H1 (cell line): Measurements from ENCODE around the gene ARMC7. TPM values are rescaled to one million over a fixed set of nuclear protein-coding genes. Genes with fewer than 3 reads are reported as not detected.
A peak's percentile ranks its signal among the peaks of the same experiment; 100 is the strongest.

Experiments used
- CTCF ChIA-PET: fragments of 300-600 bp; sonication (Branson Sonifier 250); formaldehyde crosslinking; loops from one replicate; lab custom pipeline; 2021; ENCODE audit not compliant: partially characterized antibody; lab: Charles Lee
- POLR2A ChIA-PET: fragments of 300-600 bp; sonication (Branson Sonifier 250); formaldehyde crosslinking; loops from one replicate; lab custom pipeline; 2021; ENCODE audit warnings: inconsistent platforms; ENCODE audit not compliant: partially characterized antibody; lab: Charles Lee
- DNase-seq, 2 experiments: peaks; one replicate each; pipeline versions ENCODE4 v3.0.0 to v3.0.0-alpha.2; 2010 to 2022; ENCODE audit warnings: low spot score in 2 of 2, low read depth in 1 of 2, mixed read lengths in 1 of 2
- FAIRE-seq: peaks from 2 replicates; lab custom pipeline; 2011; peaks lifted over from hg19 to GRCh38; lab: Jason Lieb, UNC
- H2AFZ ChIP-seq: 2 replicates; pipeline ENCODE4 v1.8.1; 2012; ENCODE audit warnings: low read length, inconsistent platforms
- H2AK5ac ChIP-seq: 2 replicates; pipeline ENCODE4 v1.6.1; 2013; ENCODE audit warnings: low read depth, low read length
- H2BK120ac ChIP-seq: replicated peaks from 2 replicates; pipeline ENCODE3; 2013; ENCODE audit warnings: low read depth, low read length, inconsistent platforms
- H2BK12ac ChIP-seq: 2 replicates; pipeline ENCODE4 v1.6.1; 2013; ENCODE audit warnings: low read depth, low read length
- H2BK15ac ChIP-seq: 2 replicates; pipeline ENCODE4 v1.6.1; 2013; ENCODE audit warnings: low read length
- H2BK20ac ChIP-seq: 2 replicates; pipeline ENCODE4 v1.6.1; 2013; ENCODE audit warnings: low read length
- H2BK5ac ChIP-seq: 2 replicates; pipeline ENCODE4 v1.6.1; 2013; ENCODE audit warnings: low read depth, low read length
- H3K14ac ChIP-seq: 2 replicates; pipeline ENCODE4 v1.6.1; 2013; ENCODE audit warnings: inconsistent platforms; ENCODE audit not compliant: insufficient read length
- H3K18ac ChIP-seq: 2 replicates; pipeline ENCODE4 v1.6.1; 2013; ENCODE audit warnings: low read length; ENCODE audit errors: extremely low read depth
- H3K23ac ChIP-seq: 2 replicates; pipeline ENCODE4 v1.6.1; 2013; ENCODE audit warnings: inconsistent platforms; ENCODE audit not compliant: insufficient read length
- H3K23me2 ChIP-seq: 2 replicates; pipeline ENCODE4 v1.6.1; 2013; ENCODE audit warnings: low read depth, low read length
- H3K27ac ChIP-seq: 2 replicates; pipeline ENCODE4 v1.6.1; 2011; ENCODE audit warnings: low read depth, low read length, inconsistent platforms
- H3K27me3 ChIP-seq, 4 experiments: replicated peaks in 1 of 4; 1 replicate in 1 of 4; 2 replicates in 3 of 4; pipeline versions ENCODE4 v1.6.1 to v1.8.1; 2011 to 2013; ENCODE audit warnings: low read length in 3 of 4, mild to moderate bottlenecking in 3 of 4, inconsistent platforms in 2 of 4, mixed read lengths in 2 of 4, moderate library complexity in 1 of 4; ENCODE audit not compliant: control insufficient read depth in 3 of 4, insufficient read depth in 3 of 4; ENCODE audit errors: extremely low read depth in 1 of 4
- H3K36me3 ChIP-seq, 4 experiments: 2 replicates each; pipeline versions ENCODE4 v1.6.1 to v1.8.1; 2011 to 2013; ENCODE audit warnings: mild to moderate bottlenecking in 4 of 4, low read length in 3 of 4, moderate library complexity in 2 of 4, control low read depth in 1 of 4, inconsistent platforms in 1 of 4; ENCODE audit not compliant: insufficient read depth in 4 of 4, control insufficient read depth in 2 of 4
- H3K4ac ChIP-seq: replicated peaks from 2 replicates; pipeline ENCODE3; 2013; ENCODE audit warnings: low read length, low read depth, mixed read lengths, inconsistent platforms; ENCODE audit not compliant: insufficient read length
- H3K4me1 ChIP-seq, 4 experiments: replicated peaks in 1 of 4; 1 replicate in 1 of 4; 2 replicates in 3 of 4; pipeline versions ENCODE4 v1.6.1 to v1.8.1; 2011 to 2013; ENCODE audit warnings: low read length in 3 of 4, inconsistent platforms in 2 of 4, mixed read lengths in 1 of 4; ENCODE audit not compliant: insufficient read depth in 4 of 4, control insufficient read depth in 3 of 4
- H3K4me2 ChIP-seq, 2 experiments: 2 replicates each; pipeline versions ENCODE4 v1.6.1 to v1.8.1; 2011 to 2013; ENCODE audit warnings: low read depth in 2 of 2, low read length in 2 of 2, control low read depth in 1 of 2, inconsistent platforms in 1 of 2, mild to moderate bottlenecking in 1 of 2; ENCODE audit not compliant: insufficient read depth in 1 of 2
- H3K4me3 ChIP-seq, 4 experiments: fragments of 200-600, 300-600 bp in 1 of 4; sonication (generic), shearing (Covaris generic), sonication (Bioruptor Twin) in 1 of 4; 2 replicates each; pipeline versions ENCODE4 v1.5.1 to v1.8.1; 2011 to 2016; ENCODE audit warnings: low read length in 4 of 4, low read depth in 3 of 4, control low read depth in 2 of 4, inconsistent platforms in 2 of 4, mild to moderate bottlenecking in 2 of 4, mixed read lengths in 1 of 4, moderate library complexity in 1 of 4; ENCODE audit not compliant: insufficient read depth in 2 of 4; ENCODE audit errors: extremely low read depth in 1 of 4
- H3K56ac ChIP-seq: replicated peaks from 2 replicates; pipeline ENCODE3; 2013; ENCODE audit warnings: low read depth, mild to moderate bottlenecking, mixed read lengths, low read length, inconsistent platforms; ENCODE audit not compliant: insufficient read length
- H3K79me1 ChIP-seq: 2 replicates; pipeline ENCODE4 v1.6.1; 2013; ENCODE audit warnings: low read depth, low read length, control low read depth
- H3K79me2 ChIP-seq, 2 experiments: 2 replicates each; pipeline versions ENCODE4 v1.6.1 to v1.8.1; 2012 to 2013; ENCODE audit warnings: low read length in 2 of 2, mild to moderate bottlenecking in 2 of 2, inconsistent platforms in 1 of 2; ENCODE audit not compliant: insufficient read depth in 2 of 2, control insufficient read depth in 1 of 2
- H3K9ac ChIP-seq, 4 experiments: replicated peaks in 1 of 4; 1 replicate in 1 of 4; 2 replicates in 3 of 4; pipeline versions ENCODE4 v1.6.1 to v1.8.1; 2011 to 2013; ENCODE audit warnings: low read depth in 3 of 4, low read length in 3 of 4, control low read depth in 2 of 4, mild to moderate bottlenecking in 2 of 4, moderate library complexity in 2 of 4, inconsistent platforms in 1 of 4; ENCODE audit errors: extremely low read depth in 1 of 4
- H3K9me3 ChIP-seq, 2 experiments: 2 replicates each; pipeline versions ENCODE4 v1.6.1 to v1.8.1; 2012 to 2013; ENCODE audit warnings: mild to moderate bottlenecking in 2 of 2, moderate library complexity in 2 of 2, control low read depth in 1 of 2, inconsistent platforms in 1 of 2, low read depth in 1 of 2, low read length in 1 of 2, mixed read lengths in 1 of 2; ENCODE audit not compliant: insufficient read depth in 2 of 2
- H4K20me1 ChIP-seq, 2 experiments: replicated peaks in 1 of 2; 2 replicates each; pipeline versions ENCODE3 to v1.8.1; 2011 to 2013; ENCODE audit warnings: inconsistent platforms in 2 of 2, low read length in 2 of 2, mild to moderate bottlenecking in 1 of 2; ENCODE audit not compliant: insufficient read depth in 2 of 2, control insufficient read depth in 1 of 2
- H4K5ac ChIP-seq: 2 replicates; pipeline ENCODE4 v1.6.1; 2013; ENCODE audit warnings: low read length, low read depth, mixed read lengths, inconsistent platforms; ENCODE audit not compliant: insufficient read length
- H4K8ac ChIP-seq: 2 replicates; pipeline ENCODE4 v1.8.0; 2013; ENCODE audit warnings: mild to moderate bottlenecking, moderate library complexity, low read length, inconsistent platforms; ENCODE audit not compliant: insufficient read depth; ENCODE audit errors: extremely low read depth
- H4K91ac ChIP-seq: replicated peaks from 2 replicates; pipeline ENCODE3; 2013; ENCODE audit warnings: low read length, mixed read lengths, inconsistent platforms; ENCODE audit not compliant: insufficient read length
- BACH1 ChIP-seq: IDR thresholded peaks from 2 replicates; pipeline ENCODE4 v1.6.1; 2012; ENCODE audit warnings: low read length, improper control_type of control experiment
- CTBP2 ChIP-seq: IDR thresholded peaks from 2 replicates; pipeline ENCODE4 v1.7.0; 2011; ENCODE audit warnings: borderline replicate concordance, mild to moderate bottlenecking, moderate library complexity, mixed read lengths, low read length; ENCODE audit not compliant: insufficient read depth, insufficient read length
- FOSL1 ChIP-seq: IDR thresholded peaks from 2 replicates; pipeline ENCODE4 v1.6.1; 2011; ENCODE audit warnings: mild to moderate bottlenecking, low read depth, low read length, moderate library complexity; ENCODE audit not compliant: insufficient read depth
- GTF2F1 ChIP-seq: IDR thresholded peaks from 2 replicates; pipeline ENCODE4 v1.6.1; 2012; ENCODE audit warnings: low read depth, low read length, improper control_type of control experiment, borderline replicate concordance
- JUND ChIP-seq: IDR thresholded peaks from 2 replicates; pipeline ENCODE4 v1.6.1; 2011; ENCODE audit warnings: mild to moderate bottlenecking, improper control_type of control experiment, low read length
- RAD21 ChIP-seq, 2 experiments: IDR thresholded peaks in 1 of 2; conservative IDR thresholded peaks in 1 of 2; 2 replicates each; pipeline ENCODE4 v1.6.1; 2011; ENCODE audit warnings: low read depth in 2 of 2, low read length in 2 of 2, improper control_type of control experiment in 1 of 2, inconsistent platforms in 1 of 2, mild to moderate bottlenecking in 1 of 2, moderate library complexity in 1 of 2
- RFX5 ChIP-seq: IDR thresholded peaks from 2 replicates; pipeline ENCODE4 v1.6.1; 2011; ENCODE audit warnings: low read depth, low read length, improper control_type of control experiment, borderline replicate concordance
- SIRT6 ChIP-seq: IDR thresholded peaks from one replicate; pipeline ENCODE4 v1.7.1; 2012; ENCODE audit warnings: low read length, inconsistent platforms
- TAF1 ChIP-seq: IDR thresholded peaks from 2 replicates; pipeline ENCODE4 v1.6.1; 2011; ENCODE audit warnings: mild to moderate bottlenecking, low read depth, low read length
- TBP ChIP-seq: IDR thresholded peaks from 2 replicates; pipeline ENCODE4 v1.6.1; 2011; ENCODE audit warnings: low read depth, low read length, improper control_type of control experiment
- WGBS, 2 experiments: shearing (Covaris generic) in 1 of 2; methylation state at CpG; one replicate each; pipeline versions ENCODE4 v1.1.6 to v1.1.7; 2013 to 2015; ENCODE audit warnings: low lambda C conversion rate in 2 of 2, mixed read lengths in 2 of 2, inconsistent platforms in 1 of 2, low coverage in 1 of 2, missing lambda C conversion rate in 1 of 2; ENCODE audit not compliant: insufficient replicate concordance in 2 of 2, insufficient coverage in 1 of 2, insufficient read length in 1 of 2; ENCODE audit errors: extremely low coverage in 1 of 2, missing lambda C conversion rate in 1 of 2; 5-methylcytosine and 5-hydroxymethylcytosine counted together
- polyA plus RNA-seq, 7 experiments: library from polyadenylated mRNA; depleted of rRNA in 3 of 7; stranded (reverse) in 5 of 7; unstranded in 2 of 7; fragments of >200 nt in 5 of 7; fragments of 200-250 nt in 2 of 7; gene quantifications; 1 replicate in 5 of 7; 2 replicates in 1 of 7; 4 replicates in 1 of 7; pipeline versions ENCODE4 v1.2.1 to v1.2.3, GENCODE V29; 2011 to 2013; ENCODE audit warnings: missing spikeins in 2 of 7, mixed read lengths in 2 of 7
- total RNA-seq: library from RNA; stranded (reverse); fragmentation: NEBNext Ultra II Directional; extraction: Animal tissue kit (Norgen Biotek cat#: 25700); gene quantifications from 2 replicates; pipeline ENCODE4 v1.2.1, GENCODE V29; 2021

ARMC7 gene
- total and polyA plus RNA-seq, 2 of the 8 experiments (the other 6 are each of a cell fraction or from before 2014, with no cell fraction given), result 9.8 to 13.6 TPM

DNA sequence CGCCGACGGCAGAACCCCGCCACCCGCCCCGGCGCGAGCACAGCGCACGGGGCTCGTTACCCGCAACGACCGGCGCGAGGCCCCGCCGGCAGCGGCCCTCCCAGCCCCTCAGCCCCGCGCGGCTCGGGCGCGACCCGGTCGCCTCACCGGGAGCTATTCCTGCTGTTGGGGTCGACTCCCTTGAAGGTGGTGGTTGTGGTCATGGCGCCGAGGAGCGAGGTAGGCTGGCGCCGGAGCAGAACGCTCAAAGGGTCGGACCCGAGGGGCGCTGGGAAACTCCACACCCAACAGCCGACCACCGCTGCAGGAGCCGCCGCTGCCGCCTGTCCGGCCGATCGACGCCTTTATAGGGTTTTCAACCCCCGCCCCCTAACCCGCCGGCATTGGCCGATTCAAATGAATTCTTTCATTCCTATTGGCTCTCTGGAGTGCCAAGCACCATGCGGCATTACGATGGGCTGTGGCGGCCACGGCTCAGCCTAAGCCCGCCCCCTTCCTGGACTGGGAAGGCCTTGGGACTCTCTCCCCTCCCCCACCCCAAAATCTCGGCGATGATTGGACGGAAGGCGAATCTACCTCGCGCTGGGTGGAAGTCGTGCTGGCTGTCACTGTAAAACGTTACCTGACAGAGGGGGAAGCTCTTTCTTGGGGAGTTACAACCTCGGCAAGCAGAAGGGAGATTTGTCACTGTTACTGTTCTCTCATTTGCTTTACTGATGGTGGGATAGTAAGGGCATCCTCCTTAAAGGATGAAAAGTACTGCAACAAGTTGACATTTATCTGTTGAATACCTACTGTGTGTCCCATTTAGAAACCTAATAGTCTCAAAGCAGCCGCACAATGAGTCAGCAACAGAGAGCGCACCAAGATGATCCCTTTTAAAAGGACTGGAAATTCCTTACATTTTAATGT lies 44.7 kb downstream of the ARMC7 start, which contains the start of gene JPT1:
TSS of gene JPT1 (minus strand) at position 318 of the 912 bp plus-strand sequence. CDS start at position 203, 115 bp downstream.
- peak; percentile 77 for FAIRE-seq
- Histone ChIP-seq H2AFZ (no peak within 1 kb of the TSS), H3K14ac (no peak within 1 kb of the TSS), H3K4ac (peak within 1 kb of the TSS; percentile 98), H2BK15ac (no peak within 1 kb of the TSS), H3K23me2 (peaks cover 6% of the 10 kb centered on the region), H3K4me2 (peak within 1 kb of the TSS; percentile 72 to 99), H4K8ac (peak within 1 kb of the TSS; percentile 91; the same call in 1 of the 2 replicates), H4K20me1 (peaks cover 2 to 3% of the 10 kb centered on the region in 2 experiments), H3K18ac (peak within 1 kb of the TSS; percentile 76; the same call in 1 of the 2 replicates), H3K9ac (peak within 1 kb of the TSS; percentile 83 to 97 (median 88)), H3K79me1 (peaks cover 5% of the 10 kb centered on the region; the same call in 1 of the 2 replicates), H3K27ac (peak within 1 kb of the TSS; percentile 53), H3K23ac (no peak within 1 kb of the TSS), H3K27me3 (no peaks in the 10 kb centered on the region), H3K9me3 (no peaks in the 10 kb centered on the region), H2AK5ac (peak within 1 kb of the TSS; percentile 46; the same call in 1 of the 2 replicates), H4K91ac (peak within 1 kb of the TSS; percentile 85), H4K5ac (peak within 1 kb of the TSS; percentile 34), H2BK5ac (peak within 1 kb of the TSS; percentile 88), H3K79me2 (peaks cover 29 to 48% of the 10 kb centered on the region in 2 experiments), H2BK20ac (no peak within 1 kb of the TSS), H2BK12ac (no peak within 1 kb of the TSS), H3K4me3 (peak within 1 kb of the TSS; percentile 87 to 95 (median 94)), H3K4me1 (peaks cover 3 to 12% (median 9%) of the 10 kb centered on the region in 4 experiments; a peak in 6 of 7 replicates), H3K56ac (peak within 1 kb of the TSS; percentile 91), H3K36me3 (no peaks in the 10 kb centered on the region), H2BK120ac (no peak within 1 kb of the TSS)
- 2% methylated on average over 55 of the region's 67 CpGs; no CpG with 5 or more reads in 1 of the 2 experiments for WGBS, 2 experiments
- ChIA-PET CTCF (interaction anchor here (0.5 to 1.4 kb wide), 3 partner anchors 17 to 40 kb away, joined by 4 to 7 read pairs (median 4); no protein-coding TSS in a partner anchor), POLR2A (interaction anchor here (0.6 to 11.6 kb wide), 47 partner anchors 9 to 303 kb away, joined by 3 to 213 read pairs (median 4); partner anchors contain the start of genes ARMC7, CDR2L, GGA3 and MRPL58)
- peak; percentile 95 to 99 for DNase-seq
- TF ChIP-seq GTF2F1 (peak; percentile 91), SIRT6 (no peak), RAD21 (IDR thresholded peaks at IDR 0.05 in 1 of 2, conservative IDR thresholded peaks at IDR 0.05 in 1 of 2; ENCODE audit: low read depth in 2 of 2, low read length in 2 of 2) (no peak), TAF1 (peak; percentile 99), BACH1 (0 out of 2 replicates have a peak, but pooled peaks have one; percentile 26), JUND (0 out of 2 replicates have a peak, but pooled peaks have one; percentile 8), FOSL1 (no peak), CTBP2 (peak; percentile 86), RFX5 (no peak), TBP (peak; percentile 98)
